Measurements from ENCODE around the gene CEP112. TPM values are rescaled to one million over a fixed set of nuclear protein-coding genes. Genes with fewer than 3 reads are reported as not detected.

CEP112 gene
- total and polyA plus RNA-seq, 2 of the 8 experiments (the other 6 are each of a cell fraction or from before 2014, with no cell fraction given): 0.62 to 3.1 TPM

DNA sequence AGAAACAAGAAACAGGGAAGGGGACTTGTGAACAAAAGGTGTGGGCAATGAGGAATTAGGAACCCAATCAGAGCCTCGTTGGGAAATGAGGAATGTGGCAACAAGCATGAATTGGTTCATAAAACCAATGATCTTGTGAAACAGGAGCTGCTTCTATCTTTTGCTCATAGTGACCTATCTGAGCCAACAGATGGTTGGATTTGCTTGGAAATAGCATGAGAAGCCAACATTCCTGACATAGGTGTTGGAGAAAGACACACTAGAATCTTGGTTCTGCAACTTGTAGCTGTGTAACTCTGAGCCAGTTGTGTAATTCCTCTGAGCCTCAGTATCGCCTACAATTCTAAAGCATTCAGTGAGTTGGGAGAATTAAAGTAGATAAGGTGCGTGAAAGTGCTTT lies 378.6 kb downstream of the CEP112 start:
- H3K14ac ChIP-seq (ENCODE audit: insufficient read length): no peak overlapping the region
- 85% methylated on average over 3 of the region's 3 CpGs; no CpG with 5 or more reads in 1 of the 2 experiments for WGBS, 2 experiments (ENCODE audit: extremely low coverage in 1 of 2, insufficient coverage in 1 of 2, insufficient read length in 1 of 2, insufficient replicate concordance in 2 of 2, low coverage in 1 of 2, low lambda C conversion rate in 2 of 2, missing lambda C conversion rate in 1 of 2)
- no peak overlapping the region for H4K91ac ChIP-seq (replicated peaks; ENCODE audit: insufficient read length, low read length)
- no peaks in the 10 kb centered on the region for H3K79me2 ChIP-seq (ENCODE audit: control insufficient read depth in 1 of 2, insufficient read depth in 2 of 2, low read length in 2 of 2)
- no peaks in the 10 kb centered on the region for H3K27me3 ChIP-seq (replicated peaks in 1 of 4; ENCODE audit: control insufficient read depth in 3 of 4, extremely low read depth in 1 of 4, insufficient read depth in 3 of 4, low read length in 3 of 4)
- H3K9me3 ChIP-seq (ENCODE audit: insufficient read depth in 2 of 2, low read depth in 1 of 2, low read length in 1 of 2): peaks cover 3 to 4% of the 10 kb centered on the region in 2 experiments; a peak in 2 of 4 replicates
- TF ChIP-seq CTBP2 (IDR thresholded peaks at IDR 0.05; ENCODE audit: borderline replicate concordance, insufficient read depth, insufficient read length, low read length) (no peak), SP1 (IDR thresholded peaks at IDR 0.05; ENCODE audit: low read depth, low read length) (no peak), BCL11A (IDR thresholded peaks at IDR 0.05; ENCODE audit: low read depth in 2 of 2, low read length in 2 of 2) (no peak), GABPA (IDR thresholded peaks at IDR 0.05; ENCODE audit: borderline replicate concordance, insufficient read depth, low read length) (no peak), NANOG (IDR thresholded peaks at IDR 0.05; ENCODE audit: insufficient read depth, low read depth, low read length, poor library complexity, severe bottlenecking) (no peak), POU5F1 (IDR thresholded peaks at IDR 0.05; ENCODE audit: low read depth, low read length) (no peak), KDM4A (IDR thresholded peaks at IDR 0.05; ENCODE audit: low read depth, low read length, severe bottlenecking) (no peak), SP4 (IDR thresholded peaks at IDR 0.05; ENCODE audit: low read length) (no peak), RFX5 (IDR thresholded peaks at IDR 0.05; ENCODE audit: borderline replicate concordance, low read depth, low read length) (no peak), SP2 (IDR thresholded peaks at IDR 0.05; ENCODE audit: low read length) (no peak), CREB1 (IDR thresholded peaks at IDR 0.05) (no peak), CHD1 (IDR thresholded peaks at IDR 0.05; ENCODE audit: low read depth, low read length) (no peak)
- TF ChIP-seq, protein P1, sequence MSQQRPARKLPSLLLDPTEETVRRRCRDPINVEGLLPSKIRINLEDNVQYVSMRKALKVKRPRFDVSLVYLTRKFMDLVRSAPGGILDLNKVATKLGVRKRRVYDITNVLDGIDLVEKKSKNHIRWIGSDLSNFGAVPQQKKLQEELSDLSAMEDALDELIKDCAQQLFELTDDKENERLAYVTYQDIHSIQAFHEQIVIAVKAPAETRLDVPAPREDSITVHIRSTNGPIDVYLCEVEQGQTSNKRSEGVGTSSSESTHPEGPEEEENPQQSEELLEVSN (IDR thresholded peaks at IDR 0.05): no peak
- no peak overlapping the region for H3K4ac ChIP-seq (replicated peaks; ENCODE audit: insufficient read length, low read depth, low read length)
- H3K36me3 ChIP-seq (ENCODE audit: control insufficient read depth in 2 of 4, insufficient read depth in 4 of 4, low read length in 3 of 4): peaks cover 0 to 2% (median 0%) of the 10 kb centered on the region in 4 experiments; a peak in 1 of 8 replicates
- H2BK120ac ChIP-seq (replicated peaks; ENCODE audit: low read depth, low read length): no peak overlapping the region
- H3K23me2 ChIP-seq (ENCODE audit: low read depth, low read length): no peaks in the 10 kb centered on the region
- H3K79me1 ChIP-seq (ENCODE audit: low read depth, low read length): no peaks in the 10 kb centered on the region
- H3K9ac ChIP-seq (replicated peaks in 1 of 4; ENCODE audit: extremely low read depth in 1 of 4, low read depth in 3 of 4, low read length in 3 of 4): no peak overlapping the region
- H4K8ac ChIP-seq (ENCODE audit: extremely low read depth, insufficient read depth, low read length): no peak overlapping the region
- H3K4me2 ChIP-seq (ENCODE audit: insufficient read depth in 1 of 2, low read depth in 2 of 2, low read length in 2 of 2): no peak overlapping the region
- H3K4me3 ChIP-seq (ENCODE audit: extremely low read depth in 1 of 4, insufficient read depth in 2 of 4, low read depth in 3 of 4, low read length in 4 of 4): no peak overlapping the region
- no peak overlapping the region for H3K56ac ChIP-seq (replicated peaks; ENCODE audit: insufficient read length, low read depth, low read length)
- no peak overlapping the region for H2AFZ ChIP-seq (ENCODE audit: low read length)
- H3K18ac ChIP-seq (ENCODE audit: extremely low read depth, low read length): no peak overlapping the region
- no peak overlapping the region for H3K27ac ChIP-seq (ENCODE audit: low read depth, low read length)
- no peaks in the 10 kb centered on the region for H3K4me1 ChIP-seq (replicated peaks in 1 of 4; ENCODE audit: control insufficient read depth in 3 of 4, insufficient read depth in 4 of 4, low read length in 3 of 4)
- H4K5ac ChIP-seq (ENCODE audit: insufficient read length, low read depth, low read length): no peak overlapping the region
- FAIRE-seq (no peak), DNase-seq (ENCODE audit: low read depth in 1 of 2, low spot score in 2 of 2) (no peak)
- no peaks in the 10 kb centered on the region for H4K20me1 ChIP-seq (replicated peaks in 1 of 2; ENCODE audit: control insufficient read depth in 1 of 2, insufficient read depth in 2 of 2, low read length in 2 of 2)
- H2AK5ac ChIP-seq (ENCODE audit: low read depth, low read length): no peak overlapping the region
- H2BK12ac ChIP-seq (ENCODE audit: low read depth, low read length): no peak overlapping the region
- CTCF ChIA-PET (ENCODE audit: partially characterized antibody): no interaction called here
- H2BK15ac ChIP-seq (ENCODE audit: low read length): no peak overlapping the region
- POLR2A ChIA-PET (ENCODE audit: partially characterized antibody): no interaction called here
- no peak overlapping the region for H3K23ac ChIP-seq (ENCODE audit: insufficient read length)
- H2BK20ac ChIP-seq (ENCODE audit: low read length): no peak overlapping the region
- H2BK5ac ChIP-seq (ENCODE audit: low read depth, low read length): no peak overlapping the region

All from H1 (cell line).